Stimulated activated CD8-positive, alpha-beta memory T cell treated with anti-CD3 and anti-CD28 coated beads, Interleukin-4, amount 100 ng/mL, for 1 hour (primary cell): Measurements from ENCODE around the gene CDC14C.

Experiments
- DNase-seq, 2 donors: peaks; one replicate each; pipeline ENCODE4 v3.0.0-alpha.2; 2020; ENCODE audit warnings: low read depth in 2 of 2, low spot score in 1 of 2

Gene CDC14C

GRCh38 chr7:48971173-48971572, 46.8 kb downstream of the CDC14C start:
- DNase-seq = no peak

DNA sequence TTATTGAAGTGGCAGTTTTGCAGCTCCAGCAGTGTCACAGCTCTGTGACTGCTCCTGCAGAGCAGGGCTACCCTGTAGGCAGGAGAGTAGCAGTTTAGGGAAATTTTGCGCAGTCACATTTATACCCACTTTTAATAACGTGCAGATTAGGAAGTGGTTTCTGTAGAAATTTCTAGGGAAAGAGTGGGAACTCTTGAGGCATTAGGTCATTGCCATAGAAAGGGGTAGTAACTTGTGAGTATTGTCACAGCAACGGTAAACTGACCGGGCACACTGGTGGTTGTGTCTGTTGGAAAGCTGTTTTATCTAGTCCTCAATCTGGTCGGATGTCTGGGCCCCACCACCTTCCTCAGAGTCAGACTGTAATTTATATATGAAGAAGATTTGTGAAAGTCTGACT, 51.9 kb downstream of the CDC14C start:
- DNase-seq = no peak

DNA sequence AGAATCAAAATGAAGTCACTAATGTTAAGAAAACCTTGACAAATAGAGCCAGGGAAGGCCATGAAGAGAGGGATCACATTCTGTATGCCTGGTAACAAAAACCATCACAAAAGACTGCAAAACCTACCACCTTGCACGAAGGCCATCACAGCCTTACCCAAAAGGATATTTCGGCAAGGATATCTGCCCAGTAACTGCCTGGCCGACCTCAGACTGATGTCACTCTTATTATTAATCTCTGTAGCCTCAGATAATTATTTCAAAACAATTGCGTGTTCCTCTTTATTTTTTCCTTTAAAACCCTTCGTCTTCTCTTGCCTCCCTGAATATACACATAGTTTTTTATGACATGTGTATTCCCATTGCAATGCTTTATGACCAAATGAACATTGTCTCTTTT, 52.5 kb downstream of the CDC14C start:
- no peak for DNase-seq
